CD14-positive monocyte (primary cell): Measurements from ENCODE around the gene NIN. TPM values are rescaled to one million over a fixed set of nuclear protein-coding genes. Genes with fewer than 3 reads are reported as not detected.

Experiments
- DNase-seq, 3 donors: peaks; one replicate each; pipeline ENCODE4 v3.0.0-alpha.2; 2011 to 2022
- H2AFZ ChIP-seq: 2 replicates; pipeline ENCODE4 v1.6.0; 2012; ENCODE audit warnings: mild to moderate bottlenecking, low read depth, low read length, inconsistent platforms; ENCODE audit not compliant: insufficient read depth, poor library complexity, severe bottlenecking
- H3K27ac ChIP-seq, 2 donors: 1 replicate in 1 of 2; 2 replicates in 1 of 2; pipeline ENCODE4 v1.5.1; 2012 to 2013; ENCODE audit warnings: low read length in 2 of 2, control low read depth in 1 of 2, inconsistent platforms in 1 of 2, low read depth in 1 of 2, mild to moderate bottlenecking in 1 of 2
- H3K27me3 ChIP-seq, 2 donors: one replicate each; pipeline versions ENCODE4 v1.6.0 to v1.6.1; 2011 to 2013; ENCODE audit warnings: low read length in 2 of 2; ENCODE audit not compliant: control insufficient read depth in 2 of 2, insufficient read depth in 2 of 2
- H3K36me3 ChIP-seq, 2 donors: replicated peaks in 1 of 2; 1 replicate in 1 of 2; 2 replicates in 1 of 2; pipeline versions ENCODE4 v1.5.1 to v1.6.1; 2012 to 2013; ENCODE audit warnings: low read length in 2 of 2, control low read depth in 1 of 2, inconsistent platforms in 1 of 2, mild to moderate bottlenecking in 1 of 2; ENCODE audit not compliant: insufficient read depth in 2 of 2, control insufficient read depth in 1 of 2
- H3K4me1 ChIP-seq, 2 donors: 1 replicate in 1 of 2; 2 replicates in 1 of 2; pipeline versions ENCODE4 v1.5.1 to v1.6.1; 2012 to 2013; ENCODE audit warnings: low read length in 2 of 2, control low read depth in 1 of 2, inconsistent platforms in 1 of 2, mild to moderate bottlenecking in 1 of 2, moderate library complexity in 1 of 2; ENCODE audit not compliant: insufficient read depth in 2 of 2, control insufficient read depth in 1 of 2
- H3K4me2 ChIP-seq: replicated peaks from 2 replicates; pipeline ENCODE3; 2012; ENCODE audit warnings: low read length, moderate library complexity, mild to moderate bottlenecking; ENCODE audit not compliant: poor library complexity, severe bottlenecking; ENCODE audit errors: extremely low read depth
- H3K4me3 ChIP-seq, 3 experiments: fragments of 200-600 bp in 1 of 3; sonication (generic) in 1 of 3; replicated peaks in 1 of 3; 1 replicate in 2 of 3; 2 replicates in 1 of 3; pipeline ENCODE4 v1.5.1; 2011 to 2013; ENCODE audit warnings: low read length in 3 of 3, mild to moderate bottlenecking in 3 of 3, control low read depth in 2 of 3, low read depth in 2 of 3, inconsistent platforms in 1 of 3, moderate library complexity in 1 of 3
- H3K79me2 ChIP-seq: 2 replicates; pipeline ENCODE4 v1.6.0; 2012; ENCODE audit warnings: mild to moderate bottlenecking, control low read depth, inconsistent platforms, low read length, moderate library complexity; ENCODE audit not compliant: insufficient read depth
- H3K9ac ChIP-seq: 2 replicates; pipeline ENCODE4 v1.6.0; 2017; ENCODE audit warnings: low read length, mild to moderate bottlenecking; ENCODE audit not compliant: insufficient read depth, poor library complexity, severe bottlenecking
- H3K9me3 ChIP-seq, 2 donors: replicated peaks in 1 of 2; 1 replicate in 1 of 2; 2 replicates in 1 of 2; pipeline versions ENCODE4 v1.5.1 to v1.6.1; 2012 to 2013; ENCODE audit warnings: low read length in 2 of 2, control low read depth in 1 of 2; ENCODE audit not compliant: control insufficient read depth in 1 of 2, insufficient read depth in 1 of 2
- H4K20me1 ChIP-seq: 2 replicates; pipeline ENCODE4 v1.6.0; 2012; ENCODE audit warnings: mild to moderate bottlenecking, low read length, control low read depth, moderate library complexity; ENCODE audit not compliant: insufficient read depth
- H3K27ac Mint-ChIP-seq, 7 donors: one replicate each; pipeline ENCODE4 v1.8.0; 2020; ENCODE audit warnings: mild to moderate bottlenecking in 7 of 7, mixed read lengths in 7 of 7, moderate library complexity in 6 of 7, inconsistent platforms in 2 of 7
- H3K27me3 Mint-ChIP-seq, 3 donors: one replicate each; pipeline ENCODE4 v1.8.0; 2021 to 2022; ENCODE audit warnings: low read depth in 3 of 3, mild to moderate bottlenecking in 3 of 3, mixed read lengths in 3 of 3, moderate library complexity in 3 of 3, inconsistent platforms in 1 of 3
- H3K36me3 Mint-ChIP-seq, 2 donors: one replicate each; pipeline ENCODE4 v1.8.0; 2020; ENCODE audit warnings: mixed read lengths in 2 of 2, inconsistent platforms in 1 of 2, mild to moderate bottlenecking in 1 of 2
- H3K4me1 Mint-ChIP-seq: one replicate; pipeline ENCODE4 v1.8.0; 2020; ENCODE audit warnings: mild to moderate bottlenecking, mixed read lengths
- H3K4me3 Mint-ChIP-seq, 2 donors: one replicate each; pipeline ENCODE4 v1.8.0; 2020; ENCODE audit warnings: mild to moderate bottlenecking in 2 of 2, mixed read lengths in 2 of 2, moderate library complexity in 1 of 2
- H3K9me3 Mint-ChIP-seq, 7 donors: one replicate each; pipeline ENCODE4 v1.8.0; 2020 to 2022; ENCODE audit warnings: mixed read lengths in 7 of 7, mild to moderate bottlenecking in 6 of 7, moderate library complexity in 6 of 7, inconsistent platforms in 2 of 7
- CTCF ChIP-seq: fragments of 200-600 bp; IDR thresholded peaks from one replicate; pipeline ENCODE4 v1.8.0; 2022; ENCODE audit warnings: antibody characterized with exemption, mild to moderate bottlenecking
- WGBS: methylation state at CpG from one replicate; pipeline ENCODE4 v1.1.5; 2013; ENCODE audit warnings: missing lambda C conversion rate; ENCODE audit not compliant: insufficient coverage; 5-methylcytosine and 5-hydroxymethylcytosine counted together
- intact Hi-C, 2 donors: fragments of 100-400 bp; cut with micrococcal nuclease; formaldehyde crosslinking; loops; one replicate each; pipeline versions ENCODE4 v1.15.0 to v1.15.1; 2023
- polyA plus RNA-seq, 3 donors: library from polyadenylated mRNA; depleted of rRNA in 1 of 3; unstranded in 2 of 3; stranded (reverse) in 1 of 3; fragments of 300-500 nt in 2 of 3; fragments of >200 nt in 1 of 3; fragmentation: Illumina TruSeq in 2 of 3; gene quantifications; 1 replicate in 2 of 3; 2 replicates in 1 of 3; pipeline ENCODE4 v1.2.3, GENCODE V29; 2012 to 2021
- small RNA-seq: library from RNA; depleted of rRNA; stranded (forward); fragments of <200 nt; gene quantifications from one replicate; pipeline ENCODE3, GENCODE V24; 2012; ENCODE audit warnings: low read depth; ENCODE audit not compliant: insufficient read length

NIN gene
- polyA plus RNA-seq, 3 donors, result 15.3 to 29.1 (median 26.5) TPM

- H3K4me1 ChIP-seq, result peaks cover 14 to 24% of the 10 kb centered on the region in 2 donors
- 80% methylated on average over 1 of the region's 6 CpGs for WGBS
- Mint-ChIP-seq H3K27ac (no peak overlapping the region), H3K9me3 (no peaks in the 10 kb centered on the region), H3K4me3 (no peak overlapping the region), H3K27me3 (peaks cover 0 to 3% (median 2%) of the 10 kb centered on the region in 3 donors), H3K4me1 (peaks cover 19% of the 10 kb centered on the region), H3K36me3 (no peaks in the 10 kb centered on the region)
- no peak overlapping the region for H3K4me2 ChIP-seq
- no peak for TF ChIP-seq CTCF
- intact Hi-C loops, result no loop called here
- H3K36me3 ChIP-seq, result no peaks in the 10 kb centered on the region
- no peaks in the 10 kb centered on the region for H4K20me1 ChIP-seq
- no peak overlapping the region for H3K9ac ChIP-seq
- no peak overlapping the region for H3K27ac ChIP-seq
- H3K79me2 ChIP-seq, result peaks cover 4% of the 10 kb centered on the region
- peaks cover 0 to 5% of the 10 kb centered on the region in 2 donors for H3K27me3 ChIP-seq
- no peak overlapping the region for H2AFZ ChIP-seq
- H3K4me3 ChIP-seq, result no peak overlapping the region
- DNase-seq, result no peak
- H3K9me3 ChIP-seq, result no peaks in the 10 kb centered on the region
Measured at GRCh38 chr14:50670866-50671256, 160.1 kb downstream of the NIN start.

GRCh38 chr14:50670196-50670865 lies 160.6 kb downstream of the NIN start:
- no peak overlapping the region for H3K4me2 ChIP-seq

More at GRCh38 chr14:50670196-50670865, 160.6 kb downstream of the NIN start:
- H4K20me1 ChIP-seq, result no peaks in the 10 kb centered on the region
- H3K4me1 ChIP-seq, result peaks cover 14 to 24% of the 10 kb centered on the region in 2 donors
- H3K4me3 Mint-ChIP-seq, result no peak overlapping the region
- 86% methylated on average over 4 of the region's 10 CpGs for WGBS
- H3K4me3 ChIP-seq, result no peak overlapping the region
- H3K27me3 ChIP-seq, result peaks cover 0 to 5% of the 10 kb centered on the region in 2 donors
- H2AFZ ChIP-seq, result no peak overlapping the region
- no peaks in the 10 kb centered on the region for H3K9me3 ChIP-seq
- peaks cover 19% of the 10 kb centered on the region for H3K4me1 Mint-ChIP-seq
- no peaks in the 10 kb centered on the region for H3K9me3 Mint-ChIP-seq
- no peak for TF ChIP-seq CTCF
- peaks cover 0 to 3% (median 2%) of the 10 kb centered on the region in 3 donors for H3K27me3 Mint-ChIP-seq
- intact Hi-C loops, result no loop called here
- no peak for DNase-seq
- H3K79me2 ChIP-seq, result peaks cover 4% of the 10 kb centered on the region
- no peaks in the 10 kb centered on the region for H3K36me3 ChIP-seq
- H3K27ac ChIP-seq, result no peak overlapping the region
- no peak overlapping the region for H3K27ac Mint-ChIP-seq
- no peaks in the 10 kb centered on the region for H3K36me3 Mint-ChIP-seq
- H3K9ac ChIP-seq, result no peak overlapping the region

Small RNA genes lying within 50 kb of the gene (small RNA-seq; reads per million reads assigned to genes)
- not detected for gene RF00593

Other genes starting within 250 kb of the NIN start
- 1 to 10 TPM; 1.8 to 5.1 (median 4.8) TPM for gene SAV1, start 162.9 kb downstream of the NIN start, polyA plus RNA-seq
- gene ABHD12B, start 40.9 kb upstream of the NIN start, polyA plus RNA-seq, result under 1 TPM in 2 of 3 donors, not detected in 1; 0.45 to 0.54 TPM
- gene PYGL, start 113.3 kb upstream of the NIN start, polyA plus RNA-seq, result 100 to 1,000 TPM; 125 to 184 (median 166) TPM